H9 (cell line): ENCODE measurements around the gene PRR12. TPM values are rescaled to one million over a fixed set of nuclear protein-coding genes. Genes with fewer than 3 reads are reported as not detected.

ENCODE experiments used
- DNase-seq: peaks from one replicate; pipeline ENCODE4 v3.0.0-alpha.2; 2017
- H2AFZ ChIP-seq: one replicate; pipeline ENCODE4 v1.6.1; 2013; ENCODE audit warnings: mild to moderate bottlenecking, low read length, control low read depth, moderate library complexity
- H2AK5ac ChIP-seq: 2 replicates; pipeline ENCODE4 v1.6.1; 2013; ENCODE audit warnings: low read length, control low read depth, mixed read lengths; ENCODE audit not compliant: insufficient read length
- H2BK120ac ChIP-seq: one replicate; pipeline ENCODE4 v1.6.1; 2013; ENCODE audit warnings: low read depth, mild to moderate bottlenecking, low read length, control low read depth, inconsistent platforms; ENCODE audit not compliant: poor library complexity, severe bottlenecking
- H2BK12ac ChIP-seq: 2 replicates; pipeline ENCODE4 v1.6.1; 2013; ENCODE audit warnings: low read length, control low read depth, mixed read lengths, low read depth; ENCODE audit not compliant: insufficient read length
- H2BK15ac ChIP-seq: 2 replicates; pipeline ENCODE4 v1.6.1; 2013; ENCODE audit warnings: low read depth, low read length, control low read depth
- H2BK20ac ChIP-seq: one replicate; pipeline ENCODE4 v1.6.1; 2013; ENCODE audit warnings: low read depth, mild to moderate bottlenecking, low read length, control low read depth, inconsistent platforms; ENCODE audit not compliant: poor library complexity, severe bottlenecking
- H2BK5ac ChIP-seq: 2 replicates; pipeline ENCODE4 v1.6.1; 2013; ENCODE audit warnings: low read length, control low read depth, mixed read lengths; ENCODE audit not compliant: insufficient read length
- H3K14ac ChIP-seq: 2 replicates; pipeline ENCODE4 v1.6.1; 2013; ENCODE audit warnings: low read length, control low read depth; ENCODE audit not compliant: insufficient read depth
- H3K18ac ChIP-seq: 2 replicates; pipeline ENCODE4 v1.6.1; 2013; ENCODE audit warnings: low read depth, mild to moderate bottlenecking, mixed read lengths, low read length, control low read depth; ENCODE audit not compliant: insufficient read length
- H3K23ac ChIP-seq: 2 replicates; pipeline ENCODE4 v1.6.1; 2013; ENCODE audit warnings: low read length, control low read depth, mixed read lengths, low read depth; ENCODE audit not compliant: insufficient read length
- H3K23me2 ChIP-seq: 2 replicates; pipeline ENCODE4 v1.6.1; 2013; ENCODE audit warnings: low read depth, mild to moderate bottlenecking, mixed read lengths, low read length, control low read depth; ENCODE audit not compliant: insufficient read length, poor library complexity, severe bottlenecking
- H3K27ac ChIP-seq: 2 replicates; pipeline ENCODE4 v1.5.1; 2013; ENCODE audit warnings: low read length, control low read depth, mixed read lengths, low read depth; ENCODE audit not compliant: insufficient read length
- H3K27me3 ChIP-seq: 2 replicates; pipeline ENCODE4 v1.6.1; 2013; ENCODE audit warnings: low read length, control low read depth, inconsistent platforms; ENCODE audit not compliant: insufficient read depth
- H3K4ac ChIP-seq: 2 replicates; pipeline ENCODE4 v1.6.1; 2013; ENCODE audit warnings: low read depth, mild to moderate bottlenecking, control low read depth, inconsistent platforms, low read length, moderate library complexity
- H3K4me1 ChIP-seq: 2 replicates; pipeline ENCODE4 v1.6.1; 2013; ENCODE audit warnings: low read length, control low read depth, inconsistent platforms; ENCODE audit not compliant: insufficient read depth
- H3K4me2 ChIP-seq: 2 replicates; pipeline ENCODE4 v1.6.1; 2013; ENCODE audit warnings: low read length, control low read depth, mixed read lengths; ENCODE audit not compliant: insufficient read length, insufficient read depth
- H3K56ac ChIP-seq: 2 replicates; pipeline ENCODE4 v1.6.1; 2013; ENCODE audit warnings: low read depth, mild to moderate bottlenecking, mixed read lengths, low read length, control low read depth; ENCODE audit not compliant: insufficient read length
- H3K79me1 ChIP-seq: 2 replicates; pipeline ENCODE4 v1.6.1; 2013; ENCODE audit warnings: low read depth, mild to moderate bottlenecking, moderate library complexity, low read length, control low read depth, inconsistent platforms; ENCODE audit not compliant: insufficient read depth, poor library complexity, severe bottlenecking
- H3K79me2 ChIP-seq: 2 replicates; pipeline ENCODE4 v1.6.1; 2013; ENCODE audit warnings: low read length, control low read depth, inconsistent platforms; ENCODE audit not compliant: insufficient read depth
- H3K9ac ChIP-seq: 2 replicates; pipeline ENCODE4 v1.6.1; 2013; ENCODE audit warnings: low read length, control low read depth, mixed read lengths; ENCODE audit not compliant: insufficient read length; ENCODE audit errors: extremely low read depth
- H3K9me3 ChIP-seq: one replicate; pipeline ENCODE4 v1.6.1; 2013; ENCODE audit warnings: low read depth, low read length, inconsistent platforms; ENCODE audit not compliant: control insufficient read depth
- H3T11ph ChIP-seq: one replicate; pipeline ENCODE4 v1.6.1; 2013; ENCODE audit warnings: mild to moderate bottlenecking, low read length, control low read depth, inconsistent platforms
- H4K20me1 ChIP-seq: one replicate; pipeline ENCODE4 v1.6.1; 2013; ENCODE audit not compliant: control insufficient read depth, insufficient read length, insufficient read depth
- H4K5ac ChIP-seq: 2 replicates; pipeline ENCODE4 v1.6.1; 2013; ENCODE audit warnings: low read depth, mild to moderate bottlenecking, mixed read lengths, low read length, control low read depth; ENCODE audit not compliant: insufficient read length
- H4K8ac ChIP-seq: replicated peaks from 2 replicates; pipeline ENCODE4 v1.6.1; 2013; ENCODE audit warnings: low read length, control low read depth, mixed read lengths, low read depth; ENCODE audit not compliant: insufficient read length
- H4K91ac ChIP-seq: 2 replicates; pipeline ENCODE4 v1.6.1; 2013; ENCODE audit warnings: low read depth, mild to moderate bottlenecking, moderate library complexity, mixed read lengths, low read length, control low read depth; ENCODE audit not compliant: insufficient read length
- H3K27ac Mint-ChIP-seq, 3 experiments: 2 replicates in 2 of 3; 3 replicates in 1 of 3; pipeline ENCODE4 v1.8.0; 2020 to 2021; ENCODE audit warnings: mixed read lengths in 3 of 3, mild to moderate bottlenecking in 1 of 3, moderate library complexity in 1 of 3
- H3K27me3 Mint-ChIP-seq: 2 replicates; pipeline ENCODE4 v1.8.0; 2021; ENCODE audit warnings: low read depth, mild to moderate bottlenecking, moderate library complexity, mixed read lengths
- H3K36me3 Mint-ChIP-seq, 3 experiments: 2 replicates in 2 of 3; 3 replicates in 1 of 3; pipeline ENCODE4 v1.8.0; 2020 to 2021; ENCODE audit warnings: low read depth in 3 of 3, mixed read lengths in 3 of 3; ENCODE audit not compliant: insufficient read depth in 1 of 3
- H3K4me1 Mint-ChIP-seq, 2 experiments: 2 replicates each; pipeline ENCODE4 v1.8.0; 2020; ENCODE audit warnings: mixed read lengths in 2 of 2
- H3K4me3 Mint-ChIP-seq, 2 experiments: 2 replicates in 1 of 2; 3 replicates in 1 of 2; pipeline ENCODE4 v1.8.0; 2020 to 2021; ENCODE audit warnings: mild to moderate bottlenecking in 2 of 2, mixed read lengths in 2 of 2, moderate library complexity in 1 of 2
- H3K9me3 Mint-ChIP-seq, 2 experiments: 2 replicates in 1 of 2; 3 replicates in 1 of 2; pipeline ENCODE4 v1.8.0; 2020; ENCODE audit warnings: mild to moderate bottlenecking in 2 of 2, mixed read lengths in 2 of 2, moderate library complexity in 1 of 2
- CTCF ChIP-seq: fragments of 200-600 bp; sonication (generic); conservative IDR thresholded peaks from 3 replicates; pipeline ENCODE4 v1.8.0; 2021; ENCODE audit warnings: antibody characterized with exemption, mild to moderate bottlenecking
- WGBS: extraction: QIAGEN DNeasy Blood & Tissue Kit; methylation state at CpG from one replicate; pipeline ENCODE4 v1.1.7; 2013; ENCODE audit warnings: missing lambda C conversion rate, low lambda C conversion rate, mixed read lengths; ENCODE audit not compliant: insufficient read length; ENCODE audit errors: extremely low coverage; 5-methylcytosine and 5-hydroxymethylcytosine counted together
- total RNA-seq: library from RNA; stranded (reverse); gene quantifications from 2 replicates; pipeline ENCODE4 v1.2.1, GENCODE V29; 2021

PRR12 gene
- total RNA-seq, 1 experiment from 2014 or later: 65.9 TPM

GRCh38 chr19:49579947-49580263 lies 11.1 kb upstream of the PRR12 start:
- Histone ChIP-seq H3K9me3 (no peaks in the 10 kb centered on the region), H3K27me3 (no peaks in the 10 kb centered on the region), H4K8ac (no peak overlapping the region), H2BK5ac (no peak overlapping the region), H2AFZ (no peak overlapping the region), H3K18ac (peak overlapping the region; percentile 58), H3K79me1 (no peaks in the 10 kb centered on the region), H3T11ph (no peak overlapping the region), H3K79me2 (peaks cover 7% of the 10 kb centered on the region; the same call in 1 of the 2 replicates), H4K20me1 (no peaks in the 10 kb centered on the region), H2BK120ac (no peak overlapping the region), H3K9ac (peak overlapping the region; percentile 97), H2BK12ac (no peak overlapping the region), H3K4me2 (peak overlapping the region; percentile 99), H3K4ac (no peak overlapping the region), H3K27ac (no peak overlapping the region), H3K23ac (peak overlapping the region; percentile 77), H3K4me1 (no peaks in the 10 kb centered on the region), H2AK5ac (no peak overlapping the region), H2BK15ac (no peak overlapping the region), H3K14ac (peak overlapping the region; percentile 62), H4K91ac (no peak overlapping the region), H3K56ac (no peak overlapping the region), H4K5ac (no peak overlapping the region), H3K23me2 (peaks cover 10% of the 10 kb centered on the region), H2BK20ac (no peak overlapping the region)
- no peak for TF ChIP-seq CTCF
- H3K27me3 Mint-ChIP-seq: no peaks in the 10 kb centered on the region
- WGBS: no CpG with 5 or more reads among the region's 8 CpGs
- DNase-seq: no peak
- H3K9me3 Mint-ChIP-seq: no peaks in the 10 kb centered on the region; a peak in 1 of 5 replicates
- peak overlapping the region; percentile 92 to 95 for H3K4me3 Mint-ChIP-seq
- H3K27ac Mint-ChIP-seq: peak overlapping the region; percentile 95 to 96 (median 96)
- H3K36me3 Mint-ChIP-seq: peaks cover 1 to 5% (median 4%) of the 10 kb centered on the region in 3 experiments; a peak in 4 of 7 replicates
- peaks cover 16 to 28% of the 10 kb centered on the region in 2 experiments for H3K4me1 Mint-ChIP-seq
